GM18861 (cell line): ENCODE results near the gene FAH.

Experiments used
- ATAC-seq: cut with Tn5 transposase; IDR thresholded peaks from one replicate; pipeline ENCODE4 v1.9.1; 2021; ENCODE audit not compliant: unreplicated experiment

FAH gene

DNA sequence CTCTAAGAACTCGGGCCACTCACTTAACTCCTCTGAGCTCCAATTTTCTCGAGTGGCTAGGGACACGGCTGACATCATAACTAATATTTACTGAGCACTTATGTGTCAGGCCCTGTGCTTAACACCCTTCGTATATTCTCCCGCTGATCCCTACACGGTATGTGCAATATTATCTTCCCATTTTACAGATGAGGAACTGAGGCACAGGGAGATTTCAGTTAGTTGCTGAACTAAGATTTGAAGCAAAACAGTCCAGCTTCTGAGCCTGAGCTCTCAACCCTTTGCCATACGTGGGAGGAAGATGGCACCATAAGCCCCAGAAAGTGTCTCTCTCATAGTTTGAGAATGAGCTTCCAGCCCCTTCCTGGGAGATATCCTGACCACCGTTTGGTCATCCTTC, 19.6 kb downstream of the FAH start:
- ATAC-seq = no peak

DNA sequence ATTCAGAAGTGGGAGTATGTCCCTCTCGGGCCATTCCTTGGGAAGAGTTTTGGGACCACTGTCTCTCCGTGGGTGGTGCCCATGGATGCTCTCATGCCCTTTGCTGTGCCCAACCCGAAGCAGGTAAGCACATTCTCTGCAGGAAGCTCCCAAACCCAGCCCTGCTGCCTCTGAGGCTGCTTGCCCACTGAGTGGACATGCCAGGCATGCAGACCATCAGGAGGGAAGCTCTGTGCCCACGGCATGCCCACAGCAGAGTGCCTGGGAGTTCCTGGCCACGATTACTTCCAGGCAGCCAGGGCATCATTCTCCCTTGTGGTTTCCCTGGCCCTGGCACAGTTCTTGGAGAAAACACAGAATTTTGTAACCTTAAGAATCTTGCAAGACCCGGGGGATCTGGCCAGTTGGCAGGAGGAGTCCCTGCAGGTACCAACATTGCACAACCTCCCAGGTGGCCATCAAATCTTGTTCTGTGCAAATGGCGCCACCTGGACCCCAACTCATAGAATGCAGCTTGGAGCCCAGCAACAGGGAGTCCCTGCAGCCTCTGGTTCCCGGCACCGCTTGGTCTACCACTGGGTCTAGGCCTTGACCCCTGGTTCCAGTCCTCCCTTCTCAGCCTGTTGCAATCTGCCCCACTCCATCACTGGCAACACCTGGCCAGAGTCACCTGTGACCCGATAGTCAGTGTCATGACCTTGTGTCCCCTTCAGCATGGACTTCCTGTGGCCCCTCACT, 20.4 kb downstream of the FAH start:
- ATAC-seq = peak; percentile 62

DNA sequence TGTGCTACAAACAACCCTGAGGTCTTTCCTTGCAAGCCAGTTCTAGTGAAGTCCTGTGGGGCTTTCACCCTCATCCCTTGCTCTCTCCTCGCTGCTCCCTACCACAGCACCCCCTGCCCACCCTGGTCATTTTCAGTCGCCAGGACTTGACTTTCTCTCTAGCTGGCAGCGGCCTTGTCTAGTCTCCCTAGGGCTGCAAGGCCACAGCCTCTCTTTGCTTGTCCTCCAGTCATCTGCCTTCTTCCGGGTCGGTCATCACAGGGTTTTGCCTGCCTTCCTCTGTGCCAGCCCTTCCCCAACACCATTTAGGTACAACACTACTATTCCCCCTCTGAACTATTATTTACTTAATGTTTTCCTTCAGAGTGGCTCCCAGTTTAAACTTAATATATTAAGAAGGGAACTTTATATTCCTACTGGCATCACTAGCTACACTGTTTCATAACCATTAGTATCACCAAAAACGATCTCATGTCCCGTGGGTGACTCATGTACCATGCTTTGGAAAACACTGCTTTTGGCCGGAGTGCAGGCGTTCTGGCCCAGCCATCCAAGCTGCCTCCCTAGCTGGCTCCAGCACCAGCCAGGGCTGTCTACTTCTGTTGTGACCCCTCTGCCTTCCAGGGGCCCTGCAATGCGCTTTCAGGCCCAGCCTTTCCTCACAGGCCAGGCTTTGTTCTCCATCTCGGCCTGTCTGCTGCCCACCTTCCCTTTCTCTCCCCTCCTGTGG, 21.4 kb downstream of the FAH start:
- no peak for ATAC-seq

DNA sequence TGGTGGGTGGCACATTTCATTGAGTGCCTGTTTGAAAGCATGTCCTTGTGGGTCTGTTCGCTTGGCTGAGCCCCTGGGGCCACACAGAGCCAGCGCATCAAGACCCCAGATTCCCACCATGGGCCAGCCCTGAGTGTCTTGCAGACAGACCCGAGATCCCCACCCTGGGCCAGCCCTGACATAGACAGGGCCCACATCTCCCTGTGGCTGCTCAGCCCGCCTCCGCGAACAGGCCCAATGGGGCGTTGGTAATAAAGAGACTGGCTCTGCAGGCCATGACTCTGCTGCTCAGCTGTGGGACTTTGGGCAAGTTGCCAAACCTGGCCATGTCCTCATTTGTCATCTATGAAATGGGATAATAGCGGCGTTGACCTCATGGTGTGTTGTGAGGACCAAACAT, 22.6 kb downstream of the FAH start:
- ATAC-seq = no peak

DNA sequence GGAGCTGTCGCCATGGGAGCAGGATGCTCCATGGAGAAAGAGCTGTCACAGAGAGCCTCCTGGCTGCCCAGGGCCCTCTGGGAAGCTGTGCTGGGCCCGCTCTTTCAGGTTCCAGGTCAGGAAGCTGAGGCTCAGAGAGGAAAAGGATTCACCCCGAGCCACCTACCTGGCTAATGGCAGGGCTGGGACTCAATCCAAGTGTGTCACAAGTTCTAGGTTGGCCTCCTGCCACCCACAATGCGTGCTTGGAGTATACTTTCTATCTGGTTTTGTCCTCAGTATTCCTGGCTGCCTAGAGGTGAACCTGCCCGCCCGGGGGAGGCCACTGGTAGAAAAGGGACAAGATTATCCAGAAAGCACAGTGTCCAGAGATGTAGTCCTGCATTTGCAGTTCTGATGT, 23.6 kb downstream of the FAH start:
- ATAC-seq = no peak

DNA sequence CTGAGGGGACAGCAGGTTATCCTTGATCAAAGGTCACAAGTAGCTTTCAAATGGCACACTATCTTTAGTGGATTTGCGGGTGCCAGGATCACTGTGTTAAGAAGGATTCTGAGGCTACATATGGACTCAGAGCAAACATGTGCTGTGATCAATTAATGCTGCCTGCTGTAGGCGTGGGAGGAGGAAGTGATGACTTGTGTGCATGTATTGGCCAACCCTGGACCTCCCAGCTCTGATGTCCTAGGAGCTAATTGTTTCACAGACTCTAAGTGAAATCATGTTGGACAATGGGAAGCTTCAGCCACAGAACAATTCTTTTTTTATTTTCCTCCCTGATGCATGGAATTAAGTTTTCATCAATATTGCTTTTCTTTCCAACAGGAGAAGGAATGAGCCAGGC, 24.4 kb downstream of the FAH start:
- ATAC-seq = no peak

DNA sequence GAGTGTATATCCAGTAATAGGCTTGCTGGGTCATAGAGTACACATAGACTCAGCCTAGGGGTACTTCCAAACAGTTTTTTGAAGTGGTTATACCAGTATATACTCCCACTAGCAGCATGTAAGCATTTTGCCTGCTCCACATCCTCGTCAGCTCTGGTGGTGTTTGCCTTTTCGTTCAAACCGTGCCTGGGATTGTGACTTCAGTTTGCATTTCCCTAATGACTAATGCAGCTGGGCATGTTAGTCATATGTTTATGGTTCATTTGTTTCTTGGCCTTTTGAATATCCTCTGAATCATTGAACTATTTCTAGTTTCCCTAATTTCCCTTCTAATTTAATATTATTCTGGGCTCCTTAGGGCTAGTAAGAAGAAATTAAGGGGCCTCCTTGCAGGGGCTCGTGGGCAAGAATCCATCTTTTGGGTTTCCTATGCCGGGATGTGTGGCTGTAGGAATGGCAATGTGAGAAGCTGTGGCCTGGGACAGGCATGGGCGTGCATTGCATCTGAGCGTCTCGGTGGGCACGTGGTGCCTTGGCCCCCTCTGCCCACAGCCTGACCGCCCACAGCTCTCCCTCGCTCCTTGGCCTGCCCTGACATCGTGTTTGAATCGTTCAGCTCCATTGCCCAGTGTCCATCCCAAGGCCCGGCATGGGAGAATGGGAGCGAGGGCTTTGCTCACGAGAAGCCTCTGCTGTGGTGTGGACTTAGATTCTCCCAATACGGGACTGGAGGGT, 26.4 kb downstream of the FAH start:
- no peak for ATAC-seq

DNA sequence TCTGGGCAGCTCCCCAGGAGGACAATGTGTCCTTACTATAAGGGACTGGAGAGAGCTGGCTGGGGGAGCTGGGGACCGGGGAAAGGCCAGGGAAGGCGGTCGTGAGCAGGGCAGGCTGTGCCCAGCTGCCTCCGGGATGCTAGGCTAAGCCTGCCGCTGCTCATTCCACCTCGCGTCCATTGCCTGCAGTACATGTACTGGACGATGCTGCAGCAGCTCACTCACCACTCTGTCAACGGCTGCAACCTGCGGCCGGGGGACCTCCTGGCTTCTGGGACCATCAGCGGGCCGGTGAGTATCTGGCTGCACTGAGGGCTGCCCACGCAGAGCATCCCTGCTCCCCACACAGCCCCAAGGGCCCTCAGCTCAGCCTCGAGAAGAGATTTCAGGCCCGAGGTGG, 27.1 kb downstream of the FAH start:
- ATAC-seq = no peak

DNA sequence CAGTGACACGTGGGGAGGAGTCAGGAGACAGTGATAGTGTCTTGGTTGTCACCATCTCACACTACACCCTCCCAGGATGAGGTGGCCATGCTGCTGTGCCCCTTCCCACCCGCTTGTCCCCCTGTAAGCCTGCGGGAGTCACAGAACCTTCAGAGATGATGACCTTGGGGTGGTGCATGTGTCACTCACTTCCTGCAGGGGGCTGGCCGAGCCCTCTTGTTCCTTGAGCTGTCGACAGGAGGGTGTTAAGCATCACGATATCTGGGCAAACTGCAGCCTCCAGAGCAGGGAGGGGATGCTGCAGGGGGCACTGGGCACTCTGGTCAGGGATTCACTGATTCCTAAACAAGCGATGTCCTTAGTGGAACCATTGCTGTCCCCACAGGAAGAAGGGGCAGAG, 27.7 kb downstream of the FAH start:
- no peak for ATAC-seq

DNA sequence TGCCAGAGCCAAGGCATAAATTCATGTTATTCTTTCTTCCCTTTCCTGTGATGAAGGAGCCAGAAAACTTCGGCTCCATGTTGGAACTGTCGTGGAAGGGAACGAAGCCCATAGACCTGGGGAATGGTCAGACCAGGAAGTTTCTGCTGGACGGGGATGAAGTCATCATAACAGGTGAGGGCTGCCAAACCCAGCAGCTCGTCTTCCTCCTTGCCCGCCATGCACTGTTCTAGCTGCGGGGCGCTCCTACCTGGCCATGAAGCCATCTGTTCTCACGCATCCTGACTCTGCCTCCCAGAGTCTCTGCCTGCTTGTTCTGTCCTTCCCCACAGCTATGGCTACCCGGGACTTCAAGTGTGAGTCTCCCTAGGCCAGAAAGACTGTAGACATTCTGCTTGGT, 28.2 kb downstream of the FAH start:
- no peak for ATAC-seq

DNA sequence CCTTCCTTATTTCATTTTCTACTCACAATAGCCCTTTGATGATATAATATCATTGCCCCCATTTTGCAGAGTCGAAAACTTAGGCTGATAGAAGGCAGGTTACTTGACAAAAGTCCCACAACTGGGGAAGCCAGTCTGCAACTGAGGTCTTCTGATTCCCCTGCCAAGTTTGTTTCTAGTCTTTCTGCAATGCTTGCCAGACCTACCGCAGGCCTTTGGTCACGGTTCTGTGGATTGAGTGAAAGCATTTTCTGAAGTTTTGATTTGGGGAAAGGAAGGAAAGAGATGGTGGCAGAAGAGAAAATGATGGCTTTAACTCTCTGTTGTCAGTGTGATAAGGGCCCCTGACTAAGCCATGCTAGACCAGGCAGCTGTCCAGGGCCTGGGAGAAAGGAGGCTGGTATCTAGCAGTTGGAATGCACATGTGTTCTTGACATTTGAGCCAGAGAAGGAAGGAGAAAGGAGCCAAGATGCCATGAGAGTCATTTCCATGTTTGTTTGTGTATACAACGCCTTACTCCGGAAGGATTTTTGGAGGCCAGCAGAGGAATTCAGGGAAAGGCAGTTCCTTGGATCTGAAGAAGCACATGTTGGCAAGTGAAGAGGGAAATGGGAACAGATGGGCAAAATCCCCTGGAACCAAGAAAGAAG, 29.9 kb downstream of the FAH start:
- no peak for ATAC-seq

DNA sequence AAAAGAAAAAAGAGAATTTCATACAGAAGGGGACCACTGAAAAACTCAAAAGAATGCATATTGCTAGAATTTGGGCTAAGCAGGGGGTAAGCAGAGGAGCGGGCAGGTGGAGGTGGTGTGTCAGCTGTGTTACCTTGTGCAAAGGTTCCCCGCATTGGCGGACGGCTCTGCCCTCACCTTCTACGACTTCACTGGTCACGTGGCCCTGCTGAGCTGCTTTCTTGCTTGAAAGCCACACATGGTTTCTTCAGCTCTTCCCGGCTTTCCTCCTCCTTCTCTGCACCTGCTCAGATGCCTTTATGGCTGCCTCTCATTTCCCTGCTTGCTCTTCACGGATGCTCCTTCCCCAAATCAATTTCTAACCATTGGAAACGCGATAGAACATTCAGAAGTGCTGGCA, 30.5 kb downstream of the FAH start:
- no peak for ATAC-seq

DNA sequence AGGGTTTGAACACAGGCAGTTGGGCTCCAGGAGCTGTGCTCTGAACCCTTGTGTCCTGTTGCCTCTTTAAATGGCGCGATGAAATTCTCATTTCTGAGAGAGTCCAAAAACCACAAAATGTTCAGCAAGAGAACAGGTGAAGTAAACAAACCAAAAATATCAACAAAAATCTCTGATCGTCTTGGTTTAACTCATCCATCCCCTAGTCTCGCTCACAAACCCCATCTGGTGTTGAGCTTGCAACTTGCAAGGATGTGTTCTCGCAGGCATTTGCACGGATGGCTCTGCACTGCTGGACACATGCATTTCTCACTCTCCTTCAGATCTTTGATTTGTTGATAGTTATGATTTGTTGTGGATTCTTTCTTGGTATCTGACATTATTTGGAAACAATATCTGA, 31.1 kb downstream of the FAH start:
- ATAC-seq = no peak

DNA sequence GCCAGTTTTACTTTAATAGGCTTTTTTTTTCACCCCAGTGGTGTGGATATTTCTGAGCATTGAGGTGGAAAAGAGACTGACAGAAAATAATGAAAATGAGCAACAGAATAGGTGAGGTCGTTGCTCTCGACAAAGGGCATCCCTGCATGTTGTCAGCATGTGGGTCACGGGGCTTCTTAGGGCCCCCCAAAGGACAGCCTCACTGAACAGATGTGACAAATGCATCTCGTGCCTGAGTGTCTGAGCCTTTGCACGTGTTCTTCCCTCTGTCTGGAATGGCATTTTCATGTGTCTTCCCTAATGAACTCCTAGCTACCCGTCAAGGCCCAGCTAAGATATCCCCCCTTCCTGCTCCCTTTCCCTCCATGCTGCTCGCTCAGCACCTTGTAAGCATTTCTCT, 31.8 kb downstream of the FAH start:
- no peak for ATAC-seq

DNA sequence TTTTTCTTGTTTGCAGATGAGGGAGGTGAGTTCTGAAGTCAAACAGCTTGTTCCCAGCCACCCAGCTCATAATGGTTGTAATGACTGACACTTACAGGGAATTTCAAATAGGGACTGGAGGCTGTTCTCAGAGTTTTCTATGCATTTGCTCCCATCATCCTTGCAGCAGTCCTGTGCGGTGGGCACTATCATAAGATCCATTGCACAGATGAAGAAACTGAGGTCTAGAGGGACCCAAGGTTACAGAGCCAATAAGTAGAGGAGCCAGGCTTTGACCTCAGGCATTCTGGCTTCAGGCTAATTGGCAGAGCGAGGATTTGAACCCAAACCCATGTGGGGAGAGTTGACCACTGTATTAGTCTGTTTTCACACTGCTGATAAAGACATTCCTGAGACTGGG, 32.4 kb downstream of the FAH start:
- ATAC-seq = no peak

DNA sequence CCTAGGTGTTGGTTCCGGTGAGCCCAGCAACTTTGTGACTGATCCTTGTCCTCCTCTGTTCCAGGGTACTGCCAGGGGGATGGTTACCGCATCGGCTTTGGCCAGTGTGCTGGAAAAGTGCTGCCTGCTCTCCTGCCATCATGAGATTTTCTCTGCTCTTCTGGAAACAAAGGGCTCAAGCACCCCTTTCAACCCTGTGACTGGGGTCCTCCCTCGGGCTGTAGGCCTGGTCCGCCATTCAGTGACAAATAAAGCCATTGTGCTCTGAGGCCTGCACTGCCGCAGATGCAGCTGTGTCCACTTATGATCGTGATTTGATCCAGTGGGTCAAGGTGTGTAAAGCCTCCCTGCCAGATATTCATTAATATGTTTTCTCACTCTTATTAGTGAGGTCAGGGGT, 33.3 kb downstream of the FAH start:
- no peak for ATAC-seq

DNA sequence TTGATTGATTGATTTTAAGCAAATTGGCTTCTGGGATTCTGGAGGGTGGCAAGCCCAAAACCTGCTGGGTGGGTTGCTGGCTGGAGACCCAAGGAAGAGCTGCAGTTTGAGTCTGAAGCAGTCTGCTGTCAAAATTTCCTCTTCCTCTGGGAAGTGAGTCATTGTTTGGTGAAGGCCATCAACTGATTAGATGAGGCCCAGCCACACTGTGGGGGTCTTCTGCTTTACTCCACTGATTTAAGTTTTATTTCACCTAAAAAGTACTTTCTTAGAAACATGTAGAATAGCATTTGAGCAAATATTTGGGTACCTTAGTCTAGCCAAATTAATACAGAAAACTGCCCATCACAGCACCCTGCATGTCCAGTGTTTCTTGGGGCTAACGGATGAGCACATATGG, 33.8 kb downstream of the FAH start:
- no peak for ATAC-seq

DNA sequence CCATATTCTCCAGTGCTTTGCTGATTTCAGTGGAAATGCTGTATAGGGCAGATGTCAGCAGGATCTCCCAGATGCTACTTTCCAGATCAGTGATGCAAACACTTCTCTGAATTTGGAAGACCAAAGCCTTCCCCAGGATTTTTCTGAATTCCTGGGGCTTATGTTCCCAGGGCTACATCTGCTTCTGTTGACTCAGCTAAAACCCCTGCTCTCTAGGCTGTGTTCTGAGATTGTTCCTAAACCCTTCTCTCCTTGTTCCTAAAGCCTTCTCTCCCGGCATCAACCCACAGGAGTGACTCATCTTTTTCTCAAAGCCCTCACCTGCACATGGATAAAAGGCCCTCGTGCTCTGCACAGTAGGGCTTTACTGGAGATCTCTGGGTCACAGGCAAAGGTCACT, 35.5 kb downstream of the FAH start:
- no peak for ATAC-seq

DNA sequence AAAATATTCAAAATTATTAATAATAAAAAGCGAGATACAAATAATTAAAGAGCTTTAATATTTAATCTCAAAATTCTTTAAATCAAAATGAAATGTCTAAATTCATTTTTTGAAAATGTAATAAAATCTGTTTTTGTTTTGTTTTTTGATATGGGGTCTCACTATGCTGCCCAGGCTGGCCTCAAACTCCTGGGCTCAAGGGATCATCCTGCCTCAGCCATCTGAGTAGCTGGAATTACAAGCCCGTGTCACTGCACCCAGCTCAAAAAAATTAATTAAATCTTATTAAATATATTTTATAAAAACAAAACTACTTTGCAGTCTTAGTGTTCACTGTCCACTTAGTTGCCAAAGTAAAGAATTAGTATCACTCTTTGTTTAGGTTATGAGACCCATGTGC, 38.4 kb downstream of the FAH start:
- no peak for ATAC-seq

DNA sequence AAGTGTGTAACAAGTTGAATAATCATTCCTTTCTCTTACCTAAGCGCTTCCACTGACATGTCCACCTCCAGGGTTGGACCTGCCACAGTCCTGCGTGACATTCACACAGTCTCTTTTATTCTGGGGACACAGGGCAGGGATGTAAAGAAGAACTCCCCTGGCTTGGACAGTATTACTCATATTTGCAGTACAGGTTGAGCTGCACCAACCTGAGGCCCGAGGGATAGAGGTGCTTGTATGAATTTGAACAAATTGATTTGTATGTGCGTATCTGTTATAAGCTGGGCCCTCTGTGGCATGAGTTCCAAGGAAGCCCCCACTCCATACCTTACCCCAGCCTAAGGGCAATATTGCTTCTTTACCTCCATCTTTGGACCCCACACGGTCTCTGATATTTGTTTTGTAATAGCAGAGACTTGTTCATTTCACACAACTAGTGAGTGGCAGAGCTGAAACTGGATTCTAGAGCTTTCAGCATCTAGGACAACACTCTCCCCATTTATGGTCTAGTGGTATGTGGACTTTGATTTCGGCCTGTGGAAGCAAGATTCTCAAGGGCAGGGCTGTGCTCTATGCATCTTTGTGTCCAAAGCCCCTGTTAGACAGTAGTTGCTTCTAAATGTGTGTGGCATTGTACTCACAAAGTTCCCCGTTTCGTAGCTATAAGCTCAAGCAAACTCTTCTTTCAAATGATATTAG, 39.2 kb downstream of the FAH start:
- no peak for ATAC-seq

DNA sequence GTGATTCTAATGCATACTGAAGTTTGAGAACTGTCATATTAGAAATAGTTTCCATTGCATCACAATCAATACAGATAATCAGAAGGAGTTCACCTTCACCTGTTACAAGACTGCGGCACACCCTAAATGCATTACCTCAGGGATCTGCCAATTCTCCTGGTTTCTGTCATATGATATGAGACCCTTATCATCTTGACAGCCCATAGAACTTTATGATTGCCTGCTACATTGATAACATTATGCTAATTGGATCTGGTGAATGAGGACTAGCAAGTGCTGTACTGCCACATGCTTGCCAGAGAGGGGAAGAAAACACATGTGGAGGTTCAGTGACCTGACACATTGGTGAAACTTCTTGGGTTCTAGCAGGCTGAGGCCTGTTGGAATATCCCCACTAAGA, 41.4 kb downstream of the FAH start:
- ATAC-seq = no peak
